ENCODE data around the gene SIDT2.

SIDT2 gene

DNA sequence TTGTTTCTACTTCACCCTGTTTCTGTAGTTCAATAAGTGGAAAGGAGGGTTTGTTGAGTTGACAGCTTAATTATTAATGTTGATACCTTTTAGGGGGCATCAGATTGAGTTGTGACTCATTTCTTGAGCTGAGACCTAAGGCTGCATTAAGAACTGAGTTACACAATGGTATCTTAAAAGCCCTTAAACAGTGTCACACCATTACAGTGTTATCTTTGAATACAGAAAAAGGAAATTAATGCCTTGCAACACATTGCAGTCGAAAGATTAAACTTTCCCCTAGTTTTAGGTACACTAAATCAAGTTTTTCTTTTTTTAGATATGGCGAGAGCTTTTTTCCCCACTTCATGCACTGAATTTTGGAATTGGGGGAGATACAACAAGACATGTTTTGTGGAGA, 17.7 kb upstream of the SIDT2 start:
- H3K27ac ChIP-seq, result no peak overlapping the region

DNA sequence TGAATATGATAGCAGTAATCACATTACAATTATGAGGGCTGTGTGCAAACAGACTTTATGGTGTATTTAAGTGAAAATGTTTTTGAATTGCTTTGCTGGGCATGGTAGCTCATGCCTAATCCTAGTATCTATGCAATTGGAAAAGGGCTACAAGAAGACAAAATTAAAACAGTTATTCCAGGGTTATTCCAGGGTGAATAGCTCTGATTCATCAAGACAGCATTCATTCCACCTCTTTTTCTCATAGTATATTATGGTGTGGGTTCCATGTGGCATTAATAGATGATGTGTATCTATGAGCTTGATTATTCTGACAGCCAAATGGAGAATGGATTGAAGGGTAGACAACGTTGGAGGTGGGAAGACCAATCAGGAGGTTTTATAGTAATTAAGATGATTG, 12.1 kb upstream of the SIDT2 start:
- TF ChIP-seq, protein P1, sequence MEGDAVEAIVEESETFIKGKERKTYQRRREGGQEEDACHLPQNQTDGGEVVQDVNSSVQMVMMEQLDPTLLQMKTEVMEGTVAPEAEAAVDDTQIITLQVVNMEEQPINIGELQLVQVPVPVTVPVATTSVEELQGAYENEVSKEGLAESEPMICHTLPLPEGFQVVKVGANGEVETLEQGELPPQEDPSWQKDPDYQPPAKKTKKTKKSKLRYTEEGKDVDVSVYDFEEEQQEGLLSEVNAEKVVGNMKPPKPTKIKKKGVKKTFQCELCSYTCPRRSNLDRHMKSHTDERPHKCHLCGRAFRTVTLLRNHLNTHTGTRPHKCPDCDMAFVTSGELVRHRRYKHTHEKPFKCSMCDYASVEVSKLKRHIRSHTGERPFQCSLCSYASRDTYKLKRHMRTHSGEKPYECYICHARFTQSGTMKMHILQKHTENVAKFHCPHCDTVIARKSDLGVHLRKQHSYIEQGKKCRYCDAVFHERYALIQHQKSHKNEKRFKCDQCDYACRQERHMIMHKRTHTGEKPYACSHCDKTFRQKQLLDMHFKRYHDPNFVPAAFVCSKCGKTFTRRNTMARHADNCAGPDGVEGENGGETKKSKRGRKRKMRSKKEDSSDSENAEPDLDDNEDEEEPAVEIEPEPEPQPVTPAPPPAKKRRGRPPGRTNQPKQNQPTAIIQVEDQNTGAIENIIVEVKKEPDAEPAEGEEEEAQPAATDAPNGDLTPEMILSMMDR (conservative IDR thresholded peaks at IDR 0.05), result no peak
- no peak for TF ChIP-seq ZFX (IDR thresholded peaks at IDR 0.05)
- H3K27ac ChIP-seq, result no peak overlapping the region

More for the DNA sequence above, 17.7 kb upstream of the SIDT2 start:
- TF ChIP-seq, protein P1 (conservative IDR thresholded peaks at IDR 0.05), result no peak
- no peak for TF ChIP-seq ZFX (IDR thresholded peaks at IDR 0.05)

DNA sequence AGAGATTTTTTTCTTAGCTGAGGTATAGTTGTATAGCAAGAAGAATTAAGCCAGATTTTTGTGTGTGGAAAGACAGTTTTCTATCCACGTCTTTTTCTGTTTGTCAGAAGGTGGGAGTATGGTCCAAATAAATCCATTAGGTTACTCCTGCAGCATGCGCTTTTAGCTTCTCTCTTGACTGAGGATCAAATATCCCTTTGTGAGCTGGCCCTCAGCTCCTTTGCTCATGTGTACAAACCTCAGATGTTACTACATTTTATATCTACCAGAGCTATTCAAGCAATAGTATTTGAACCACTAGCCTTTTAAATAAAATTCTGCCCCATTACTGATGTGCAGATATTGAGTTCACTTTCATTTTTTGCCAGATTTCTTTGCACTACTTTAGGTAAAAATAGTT, 8.8 kb upstream of the SIDT2 start:
- H3K27ac ChIP-seq, result no peak overlapping the region
- TF ChIP-seq, protein P1 (conservative IDR thresholded peaks at IDR 0.05), result no peak
- no peak for TF ChIP-seq ZFX (IDR thresholded peaks at IDR 0.05)

DNA sequence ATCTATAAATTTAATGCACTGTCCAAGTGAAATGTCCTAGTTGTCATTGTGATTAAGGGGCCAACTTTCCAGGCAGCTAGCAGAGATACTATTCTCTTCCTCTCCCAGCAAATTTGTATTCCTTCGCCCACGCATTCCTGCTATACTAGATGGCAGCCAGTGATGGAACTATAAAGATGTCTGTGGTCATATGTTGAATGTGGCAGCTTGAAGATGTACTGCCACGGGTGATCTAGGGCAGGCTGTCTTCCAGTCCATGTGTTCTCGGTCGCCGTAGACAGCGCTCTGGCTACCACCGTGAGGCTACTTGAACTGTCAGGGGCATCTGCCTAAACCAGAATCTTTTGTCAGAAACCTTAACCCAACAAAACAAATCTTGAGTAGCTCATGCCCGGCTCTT, 8.3 kb upstream of the SIDT2 start:
- TF ChIP-seq, protein P1 (conservative IDR thresholded peaks at IDR 0.05), result no peak
- TF ChIP-seq ZFX (IDR thresholded peaks at IDR 0.05), result no peak
- no peak overlapping the region for H3K27ac ChIP-seq

DNA sequence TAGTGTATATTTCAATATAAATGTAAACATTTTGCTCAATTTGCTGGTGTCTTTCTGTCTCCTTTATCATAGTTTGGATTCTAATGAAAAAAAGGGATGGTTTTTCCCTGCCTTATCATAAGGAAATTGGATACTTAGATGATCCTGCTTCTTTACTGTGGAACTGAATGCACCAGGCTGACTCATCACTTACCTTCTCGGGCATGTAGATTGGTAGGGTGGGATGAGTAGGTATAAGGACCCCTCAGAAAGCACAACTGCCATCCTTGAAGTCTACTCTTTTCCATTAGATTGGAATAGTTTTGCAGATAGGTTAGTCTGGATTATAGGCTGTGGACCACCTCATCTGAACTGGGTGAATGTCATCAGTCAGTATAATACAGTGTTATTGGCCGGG, 7.5 kb upstream of the SIDT2 start:
- TF ChIP-seq, protein P1 (conservative IDR thresholded peaks at IDR 0.05), result no peak
- no peak for TF ChIP-seq ZFX (IDR thresholded peaks at IDR 0.05)

DNA sequence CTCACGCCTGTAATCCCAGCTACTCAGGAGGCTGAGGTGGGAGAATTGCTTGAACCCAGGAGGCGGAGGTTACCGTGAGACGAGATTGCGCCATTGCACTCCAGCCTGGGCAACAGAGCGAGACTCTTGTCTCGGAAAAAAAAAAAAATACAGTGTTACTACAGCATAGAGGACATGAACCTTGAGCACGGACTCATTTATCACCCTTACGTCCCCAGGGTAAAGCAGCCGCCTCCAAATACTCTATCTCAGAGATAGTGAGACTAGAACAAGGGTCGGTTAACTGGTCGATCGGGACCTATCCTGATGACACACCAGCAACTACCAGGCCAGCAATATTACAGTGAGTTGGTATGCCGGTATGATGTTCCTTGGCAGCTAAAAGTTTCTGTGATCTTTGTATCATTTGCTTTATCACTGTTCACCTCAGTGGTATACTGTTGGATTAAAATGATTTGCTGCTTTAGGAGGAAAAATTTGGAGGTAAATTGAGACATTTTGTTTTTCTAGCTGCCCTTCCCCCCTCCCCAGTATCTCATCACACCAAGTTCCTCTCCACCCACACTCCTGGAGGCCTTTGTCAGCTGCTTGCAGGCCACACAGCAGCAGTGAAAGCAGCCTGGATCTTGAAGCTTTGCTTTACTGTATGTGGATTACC, 7.0 kb upstream of the SIDT2 start:
- no peak for TF ChIP-seq ZFX (IDR thresholded peaks at IDR 0.05)
- TF ChIP-seq, protein P1 (conservative IDR thresholded peaks at IDR 0.05), result no peak
- no peak overlapping the region for H3K27ac ChIP-seq

More for the DNA sequence above, 7.5 kb upstream of the SIDT2 start:
- no peak overlapping the region for H3K27ac ChIP-seq

DNA sequence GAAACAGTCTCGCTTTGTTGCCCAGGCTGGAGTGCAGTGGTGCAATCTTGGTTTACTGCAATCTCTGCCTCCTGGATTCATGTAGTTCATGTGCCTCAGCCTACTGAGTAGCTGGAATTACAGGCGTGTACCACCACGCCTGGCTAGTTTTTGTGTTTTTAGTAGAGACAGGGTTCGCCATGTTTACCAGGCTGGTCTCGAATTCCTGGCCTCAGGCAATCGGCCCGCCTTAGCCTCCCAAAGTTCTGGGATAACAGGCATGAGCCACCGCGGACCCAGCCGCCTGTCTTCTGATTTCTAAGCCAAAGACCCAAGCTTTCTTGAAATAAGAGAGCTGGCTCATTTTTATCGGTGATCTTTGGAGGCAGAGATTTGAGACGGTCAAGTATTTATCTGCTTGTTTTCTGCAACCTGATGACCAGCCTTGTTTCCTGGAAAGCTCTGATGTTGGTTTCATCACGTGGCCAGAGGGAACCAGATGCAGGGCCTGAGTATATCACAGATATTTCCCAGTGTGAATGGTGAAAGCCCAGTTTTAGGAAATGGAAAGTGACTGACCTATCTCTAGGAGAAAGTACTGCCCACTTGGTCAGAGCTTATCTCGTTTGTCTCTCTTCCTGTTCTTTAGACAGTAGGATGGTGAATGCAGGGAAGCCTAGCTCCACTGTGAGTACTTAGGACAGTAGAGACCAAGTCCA, 5.7 kb upstream of the SIDT2 start:
- no peak for TF ChIP-seq ZFX (IDR thresholded peaks at IDR 0.05)
- TF ChIP-seq, protein P1 (conservative IDR thresholded peaks at IDR 0.05), result no peak
- no peak overlapping the region for H3K27ac ChIP-seq
